Measurements from ENCODE around the gene FIG4. TPM values are rescaled to one million over a fixed set of nuclear protein-coding genes. Genes with fewer than 3 reads are reported as not detected.
"Not testable (repeated sequence)": the region's sequence is repeated elsewhere in the genome, so short reads cannot be mapped to it uniquely, and the experiment has no call there.

FIG4 gene
- total RNA-seq, 2 donors from 2014 or later: 12.2 to 17.2 TPM

- Histone ChIP-seq H3K27ac (no peak overlapping the region), H3K27me3 (no peaks in the 10 kb centered on the region), H3K9ac (ENCODE audit: low read depth in 2 of 2, low read length in 2 of 2) (no peak overlapping the region), H3K4me1 (no peaks in the 10 kb centered on the region), H3K36me3 (no peaks in the 10 kb centered on the region), H3K9me3 (no peaks in the 10 kb centered on the region), H3K4me3 (no peak overlapping the region)
- DNase-seq: no peak
- intact Hi-C loops (cut with DNase I): loop anchor here (2.0 kb wide), 1 partner anchor 338 kb away; no protein-coding TSS in a partner anchor
- TF ChIP-seq CTCF (IDR thresholded peaks at IDR 0.05): no peak
Observed at GRCh38 chr6:109702791-109703190, 11.7 kb downstream of the FIG4 start.

GRCh38 chr6:109705258-109705657, 14.2 kb downstream of the FIG4 start:
- Histone ChIP-seq H3K4me1 (no peaks in the 10 kb centered on the region), H3K9ac (ENCODE audit: low read depth in 2 of 2, low read length in 2 of 2) (no peak overlapping the region), H3K27me3 (no peaks in the 10 kb centered on the region), H3K9me3 (no peaks in the 10 kb centered on the region), H3K36me3 (no peaks in the 10 kb centered on the region), H3K4me3 (no peak overlapping the region), H3K27ac (no peak overlapping the region)
- peak; percentile 84 for DNase-seq
- peak; percentile 93 for TF ChIP-seq CTCF (IDR thresholded peaks at IDR 0.05)
- intact Hi-C loops (cut with DNase I): loop anchor here (5.0 kb wide), 1 partner anchor 687 kb away; no protein-coding TSS in a partner anchor

- Histone ChIP-seq H3K27ac (no peak overlapping the region), H3K36me3 (no peaks in the 10 kb centered on the region), H3K9ac (ENCODE audit: low read depth in 2 of 2, low read length in 2 of 2) (no peak overlapping the region), H3K27me3 (no peaks in the 10 kb centered on the region), H3K9me3 (no peaks in the 10 kb centered on the region), H3K4me3 (no peak overlapping the region), H3K4me1 (no peaks in the 10 kb centered on the region)
- TF ChIP-seq CTCF (IDR thresholded peaks at IDR 0.05): no peak
- DNase-seq: no peak
- intact Hi-C loops (cut with DNase I): loop anchor here (5.0 kb wide), 1 partner anchor 686 kb away; no protein-coding TSS in a partner anchor
Observed at GRCh38 chr6:109706513-109706912, 15.4 kb downstream of the FIG4 start.

GRCh38 chr6:109708099-109708498, 17.0 kb downstream of the FIG4 start:
- not testable (repeated sequence) for H3K27me3 ChIP-seq; H3K4me1 ChIP-seq; H3K27ac ChIP-seq; H3K9ac ChIP-seq (ENCODE audit: low read depth in 2 of 2, low read length in 2 of 2); H3K9me3 ChIP-seq; H3K4me3 ChIP-seq; DNase-seq; H3K36me3 ChIP-seq
- intact Hi-C loops (cut with DNase I): loop anchor here (5.0 kb wide), 1 partner anchor 684 kb away; no protein-coding TSS in a partner anchor

- no peaks in the 10 kb centered on the region for H3K9me3 ChIP-seq
- H3K4me1 ChIP-seq: no peaks in the 10 kb centered on the region
- H3K27ac ChIP-seq: no peak overlapping the region
- no peaks in the 10 kb centered on the region for H3K27me3 ChIP-seq
- DNase-seq: no peak
- TF ChIP-seq CTCF (IDR thresholded peaks at IDR 0.05): no peak
- no peaks in the 10 kb centered on the region for H3K36me3 ChIP-seq
- intact Hi-C loops (cut with DNase I): no loop called here
- no peak overlapping the region for H3K4me3 ChIP-seq
- no peak overlapping the region for H3K9ac ChIP-seq (ENCODE audit: low read depth in 2 of 2, low read length in 2 of 2)
Observed at GRCh38 chr6:109713097-109713496, 22.0 kb downstream of the FIG4 start.

GRCh38 chr6:109714166-109714565, 23.1 kb downstream of the FIG4 start:
- Histone ChIP-seq H3K36me3 (no peaks in the 10 kb centered on the region), H3K27me3 (no peaks in the 10 kb centered on the region), H3K4me3 (no peak overlapping the region), H3K9ac (ENCODE audit: low read depth in 2 of 2, low read length in 2 of 2) (no peak overlapping the region), H3K4me1 (no peaks in the 10 kb centered on the region), H3K27ac (no peak overlapping the region), H3K9me3 (no peaks in the 10 kb centered on the region)
- no peak for DNase-seq
- intact Hi-C loops (cut with DNase I): no loop called here
- TF ChIP-seq CTCF (IDR thresholded peaks at IDR 0.05): no peak

All from colonic mucosa (tissue), 4 donors.